H1 (cell line): ENCODE data around the gene UEVLD. TPM values are rescaled to one million over a fixed set of nuclear protein-coding genes. Genes with fewer than 3 reads are reported as not detected.

Experiments used
- EP300 ChIP-seq, 2 experiments: IDR thresholded peaks; 1 replicate in 1 of 2; 2 replicates in 1 of 2; pipeline ENCODE4 v1.6.1; 2011 to 2012; ENCODE audit warnings: low read depth in 2 of 2, low read length in 2 of 2, mild to moderate bottlenecking in 2 of 2, borderline replicate concordance in 1 of 2, inconsistent platforms in 1 of 2, moderate library complexity in 1 of 2
- KDM5A ChIP-seq: fragments of 200-600 bp; IDR thresholded peaks from 2 replicates; pipeline ENCODE4 v1.7.1; 2012; ENCODE audit warnings: mild to moderate bottlenecking, low read length, inconsistent platforms, mixed read lengths
- NANOG ChIP-seq: IDR thresholded peaks from 2 replicates; pipeline ENCODE4 v1.6.1; 2011; ENCODE audit warnings: low read length, low read depth, mild to moderate bottlenecking, inconsistent platforms; ENCODE audit not compliant: insufficient read depth, poor library complexity, severe bottlenecking
- SIX5 ChIP-seq: IDR thresholded peaks from 2 replicates; pipeline ENCODE4 v1.6.1; 2011; ENCODE audit warnings: mild to moderate bottlenecking, low read depth, low read length
- polyA plus RNA-seq, 7 experiments: library from polyadenylated mRNA; depleted of rRNA in 3 of 7; stranded (reverse) in 5 of 7; unstranded in 2 of 7; fragments of >200 nt in 5 of 7; fragments of 200-250 nt in 2 of 7; gene quantifications; 1 replicate in 5 of 7; 2 replicates in 1 of 7; 4 replicates in 1 of 7; pipeline versions ENCODE4 v1.2.1 to v1.2.3, GENCODE V29; 2011 to 2013; ENCODE audit warnings: missing spikeins in 2 of 7, mixed read lengths in 2 of 7
- total RNA-seq: library from RNA; stranded (reverse); fragmentation: NEBNext Ultra II Directional; extraction: Animal tissue kit (Norgen Biotek cat#: 25700); gene quantifications from 2 replicates; pipeline ENCODE4 v1.2.1, GENCODE V29; 2021
- TF ChIP-seq, protein P1 (sequence below): IDR thresholded peaks from 2 replicates; pipeline ENCODE4 v1.6.1; 2011; ENCODE audit warnings: low read length, improper control_type of control experiment

Gene UEVLD
- total and polyA plus RNA-seq, 2 of the 8 experiments (the other 6 are each of a cell fraction or from before 2014, with no cell fraction given): 4.1 to 7.3 TPM

- TF ChIP-seq SIX5 (no peak), KDM5A (no peak), NANOG (no peak), EP300 (IDR thresholded peaks at IDR 0.05; ENCODE audit: borderline replicate concordance in 1 of 2, low read depth in 2 of 2, low read length in 2 of 2) (no peak)
- TF ChIP-seq, protein P1, sequence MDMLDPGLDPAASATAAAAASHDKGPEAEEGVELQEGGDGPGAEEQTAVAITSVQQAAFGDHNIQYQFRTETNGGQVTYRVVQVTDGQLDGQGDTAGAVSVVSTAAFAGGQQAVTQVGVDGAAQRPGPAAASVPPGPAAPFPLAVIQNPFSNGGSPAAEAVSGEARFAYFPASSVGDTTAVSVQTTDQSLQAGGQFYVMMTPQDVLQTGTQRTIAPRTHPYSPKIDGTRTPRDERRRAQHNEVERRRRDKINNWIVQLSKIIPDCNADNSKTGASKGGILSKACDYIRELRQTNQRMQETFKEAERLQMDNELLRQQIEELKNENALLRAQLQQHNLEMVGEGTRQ: no peak
These were observed 26.1 kb upstream of the UEVLD start (continued) for GRCh38 chr11:18614667-18615066.
